ENCODE measurements around the gene PCDH9.

Gene PCDH9

DNA sequence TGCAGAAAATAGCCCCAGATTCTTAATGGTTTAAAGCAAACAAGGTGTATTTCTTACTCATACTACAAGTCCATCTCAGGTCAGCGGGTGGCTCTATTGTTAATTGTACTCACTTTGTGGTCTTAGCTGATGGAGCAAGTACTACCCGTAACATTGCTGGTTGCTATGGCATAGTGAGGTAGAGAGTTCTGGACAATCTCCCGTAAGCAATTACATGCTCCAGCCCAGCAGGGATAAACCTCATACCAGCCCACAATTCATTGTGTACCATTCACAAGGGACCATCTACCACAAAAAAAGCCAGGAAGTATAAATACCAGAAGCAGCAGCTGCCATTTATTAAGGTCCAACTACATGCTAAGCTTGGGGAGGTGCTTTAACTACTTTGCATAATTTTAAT, 167.1 kb downstream of the PCDH9 start:
- H3K4me3 ChIP-seq (ENCODE audit: low read depth, low read length) = no peak overlapping the region
- TF ChIP-seq, protein P1, sequence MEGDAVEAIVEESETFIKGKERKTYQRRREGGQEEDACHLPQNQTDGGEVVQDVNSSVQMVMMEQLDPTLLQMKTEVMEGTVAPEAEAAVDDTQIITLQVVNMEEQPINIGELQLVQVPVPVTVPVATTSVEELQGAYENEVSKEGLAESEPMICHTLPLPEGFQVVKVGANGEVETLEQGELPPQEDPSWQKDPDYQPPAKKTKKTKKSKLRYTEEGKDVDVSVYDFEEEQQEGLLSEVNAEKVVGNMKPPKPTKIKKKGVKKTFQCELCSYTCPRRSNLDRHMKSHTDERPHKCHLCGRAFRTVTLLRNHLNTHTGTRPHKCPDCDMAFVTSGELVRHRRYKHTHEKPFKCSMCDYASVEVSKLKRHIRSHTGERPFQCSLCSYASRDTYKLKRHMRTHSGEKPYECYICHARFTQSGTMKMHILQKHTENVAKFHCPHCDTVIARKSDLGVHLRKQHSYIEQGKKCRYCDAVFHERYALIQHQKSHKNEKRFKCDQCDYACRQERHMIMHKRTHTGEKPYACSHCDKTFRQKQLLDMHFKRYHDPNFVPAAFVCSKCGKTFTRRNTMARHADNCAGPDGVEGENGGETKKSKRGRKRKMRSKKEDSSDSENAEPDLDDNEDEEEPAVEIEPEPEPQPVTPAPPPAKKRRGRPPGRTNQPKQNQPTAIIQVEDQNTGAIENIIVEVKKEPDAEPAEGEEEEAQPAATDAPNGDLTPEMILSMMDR (IDR thresholded peaks at IDR 0.05; ENCODE audit: borderline replicate concordance, insufficient read depth, low read depth, low read length) = no peak

DNA sequence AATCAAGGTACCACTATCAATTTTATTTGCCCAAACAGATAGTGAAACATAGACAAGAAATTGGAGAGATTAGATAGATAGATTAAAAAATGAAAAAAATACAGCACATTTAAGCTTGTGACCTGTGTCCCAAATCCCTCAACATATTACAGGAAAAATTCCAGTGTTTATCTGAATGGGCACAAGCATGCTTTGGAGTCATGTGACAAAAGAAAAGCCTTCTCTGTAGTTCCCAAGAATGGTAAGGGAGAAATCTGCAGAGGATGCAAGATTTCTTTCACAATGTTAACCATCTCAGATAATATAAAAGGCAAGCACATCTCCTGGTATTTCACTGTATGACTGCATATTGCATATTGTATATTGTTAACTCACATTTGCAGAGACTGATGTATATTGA, 168.0 kb downstream of the PCDH9 start:
- TF ChIP-seq, protein P1 (IDR thresholded peaks at IDR 0.05; ENCODE audit: borderline replicate concordance, insufficient read depth, low read depth, low read length) = no peak
- H3K4me3 ChIP-seq (ENCODE audit: low read depth, low read length) = no peak overlapping the region

DNA sequence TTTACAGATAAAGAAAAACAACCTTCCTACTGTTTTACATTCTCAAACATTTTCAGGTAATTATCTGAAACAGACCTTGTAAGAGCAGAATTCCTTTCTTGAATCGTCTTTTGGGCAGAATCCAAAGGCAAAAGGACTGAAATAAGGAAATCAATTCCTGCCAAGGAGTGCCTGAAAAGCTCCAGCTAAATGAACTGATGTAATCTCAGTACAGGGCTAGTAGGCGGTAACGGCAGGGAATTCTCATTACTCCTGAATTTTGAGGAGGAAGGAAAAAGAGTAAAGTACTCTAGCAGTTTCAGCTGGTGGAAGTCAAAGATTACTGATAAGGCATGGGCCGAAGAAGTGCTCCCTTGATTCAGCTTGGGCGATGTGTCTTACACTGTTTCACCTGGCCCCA, 168.4 kb downstream of the PCDH9 start:
- no peak overlapping the region for H3K4me3 ChIP-seq (ENCODE audit: low read depth, low read length)
- TF ChIP-seq, protein P1 (IDR thresholded peaks at IDR 0.05; ENCODE audit: borderline replicate concordance, insufficient read depth, low read depth, low read length) = no peak

DNA sequence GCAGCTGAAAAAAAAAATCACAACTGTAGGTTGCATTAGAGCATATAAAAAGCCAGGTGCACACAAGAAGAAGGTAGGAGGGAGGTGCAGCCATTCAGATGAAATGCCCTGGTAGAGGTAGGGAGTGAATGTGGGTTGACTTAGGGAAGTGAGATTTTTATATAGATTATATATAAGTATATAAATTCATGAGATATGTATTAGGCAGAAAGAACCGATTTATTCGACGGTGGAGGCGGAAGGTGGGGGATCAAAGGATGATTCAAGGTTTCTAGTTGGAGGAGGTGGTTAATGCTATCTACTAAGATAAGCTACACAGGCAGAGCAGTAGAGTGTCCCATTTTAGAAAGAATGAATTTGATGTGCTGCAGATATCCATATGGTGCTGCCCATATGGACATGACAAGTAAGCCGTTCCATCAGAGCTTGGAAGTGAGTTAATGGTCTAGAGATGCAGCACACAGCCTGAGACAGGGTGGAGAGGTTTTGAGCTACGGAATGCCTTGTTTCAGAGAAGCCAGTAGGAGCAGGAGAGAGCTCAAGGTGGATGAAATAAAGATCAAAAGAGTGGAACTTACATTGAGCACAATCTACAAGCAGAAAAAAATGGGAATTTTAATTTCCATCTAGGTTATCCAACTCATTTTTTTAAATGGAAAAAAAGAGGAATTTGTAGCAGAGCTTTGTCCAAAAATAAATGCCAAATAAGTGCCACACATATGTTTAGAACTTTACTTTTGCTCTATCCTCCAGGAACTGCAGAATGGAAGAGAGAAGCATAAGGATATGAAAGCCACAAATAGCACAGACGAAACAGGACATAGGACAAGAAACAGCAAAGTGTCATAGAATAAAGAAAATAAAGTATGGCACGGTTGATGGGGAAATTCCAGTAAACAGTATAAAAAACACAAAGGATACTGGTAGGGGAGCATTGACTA, 177.3 kb downstream of the PCDH9 start:
- H3K4me3 ChIP-seq (ENCODE audit: low read depth, low read length) = no peak overlapping the region
- TF ChIP-seq, protein P1 (IDR thresholded peaks at IDR 0.05; ENCODE audit: borderline replicate concordance, insufficient read depth, low read depth, low read length) = no peak

DNA sequence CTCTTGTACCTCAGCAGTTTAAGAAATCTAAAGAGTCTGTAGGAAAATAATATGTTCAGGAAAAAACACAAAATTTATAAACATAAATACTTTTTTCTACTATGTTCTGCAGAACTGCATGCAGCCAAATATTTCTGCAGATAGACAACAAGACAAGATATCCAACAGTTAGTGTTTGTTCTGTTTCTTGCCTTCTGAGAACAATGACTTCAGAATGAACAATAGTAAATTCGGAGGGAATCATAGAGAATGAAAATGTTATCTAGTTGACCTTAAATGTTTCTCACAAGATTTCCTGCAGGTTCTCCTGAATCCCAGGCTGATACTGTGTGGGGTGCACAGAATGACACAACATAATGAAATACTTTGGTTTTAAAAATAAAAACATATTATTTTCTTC, 180.4 kb downstream of the PCDH9 start:
- no peak overlapping the region for H3K4me3 ChIP-seq (ENCODE audit: low read depth, low read length)
- TF ChIP-seq, protein P1 (IDR thresholded peaks at IDR 0.05; ENCODE audit: borderline replicate concordance, insufficient read depth, low read depth, low read length) = no peak

DNA sequence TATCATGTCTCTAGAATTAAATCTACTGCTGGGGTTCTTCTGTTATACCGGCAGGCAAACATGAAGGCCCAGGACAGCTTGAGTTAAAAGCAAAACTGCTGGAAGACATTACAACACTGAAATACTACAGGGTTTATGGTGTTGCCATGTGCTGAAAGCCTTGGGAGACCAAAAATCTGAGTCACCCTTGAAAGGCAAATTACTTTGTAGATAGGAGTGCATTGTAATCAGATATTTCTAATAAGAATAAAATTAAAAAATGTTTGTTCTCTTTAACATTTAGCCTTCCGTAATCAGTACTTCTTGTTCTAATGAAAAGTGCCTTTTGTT, 181.3 kb downstream of the PCDH9 start:
- H3K4me3 ChIP-seq (ENCODE audit: low read depth, low read length) = no peak overlapping the region
- TF ChIP-seq, protein P1 (IDR thresholded peaks at IDR 0.05; ENCODE audit: borderline replicate concordance, insufficient read depth, low read depth, low read length) = no peak
